HG03354 (cell line): Measurements from ENCODE around the gene HIC1.

ENCODE experiments used
- ATAC-seq: cut with Tn5 transposase; IDR thresholded peaks from one replicate; pipeline ENCODE4 v1.9.1; 2021; ENCODE audit warnings: mild to moderate bottlenecking; ENCODE audit not compliant: unreplicated experiment, poor library complexity, severe bottlenecking

The HIC1 gene

GRCh38 chr17:2068519-2069051, 13.7 kb downstream of the HIC1 start:
- no peak for ATAC-seq

- ATAC-seq: peak; percentile 79
Observed at GRCh38 chr17:2070241-2071023, 15.5 kb downstream of the HIC1 start.

- no peak for ATAC-seq
Observed at GRCh38 chr17:2071024-2071385, 16.1 kb downstream of the HIC1 start.

GRCh38 chr17:2071455-2072281, 16.8 kb downstream of the HIC1 start:
- ATAC-seq: no peak

- ATAC-seq: no peak
Observed at GRCh38 chr17:2074919-2075318, 20.0 kb downstream of the HIC1 start.

GRCh38 chr17:2075336-2076086, 20.6 kb downstream of the HIC1 start:
- no peak for ATAC-seq

- ATAC-seq: no peak
Observed at GRCh38 chr17:2076087-2076984, 21.4 kb downstream of the HIC1 start.

- ATAC-seq: no peak
Observed at GRCh38 chr17:2077040-2077439, 22.1 kb downstream of the HIC1 start.

GRCh38 chr17:2081564-2081963, 26.7 kb downstream of the HIC1 start:
- ATAC-seq: no peak

- ATAC-seq: no peak
Observed at GRCh38 chr17:2082003-2082781, 27.3 kb downstream of the HIC1 start.

GRCh38 chr17:2083613-2084035, 28.7 kb downstream of the HIC1 start:
- ATAC-seq: no peak

- no peak for ATAC-seq
Observed at GRCh38 chr17:2084036-2084765, 29.3 kb downstream of the HIC1 start.

GRCh38 chr17:2084766-2085647, 30.1 kb downstream of the HIC1 start:
- no peak for ATAC-seq

GRCh38 chr17:2085648-2085949, 30.7 kb downstream of the HIC1 start:
- ATAC-seq: no peak

- no peak for ATAC-seq
Observed at GRCh38 chr17:2086306-2086705, 31.4 kb downstream of the HIC1 start.

- peak; percentile 46 for ATAC-seq
Observed at GRCh38 chr17:2087597-2088211, 32.8 kb downstream of the HIC1 start.

GRCh38 chr17:2089021-2089422, 34.1 kb downstream of the HIC1 start:
- peak; percentile 23 for ATAC-seq
